ENCODE data around the gene SLC35A5.

DNA sequence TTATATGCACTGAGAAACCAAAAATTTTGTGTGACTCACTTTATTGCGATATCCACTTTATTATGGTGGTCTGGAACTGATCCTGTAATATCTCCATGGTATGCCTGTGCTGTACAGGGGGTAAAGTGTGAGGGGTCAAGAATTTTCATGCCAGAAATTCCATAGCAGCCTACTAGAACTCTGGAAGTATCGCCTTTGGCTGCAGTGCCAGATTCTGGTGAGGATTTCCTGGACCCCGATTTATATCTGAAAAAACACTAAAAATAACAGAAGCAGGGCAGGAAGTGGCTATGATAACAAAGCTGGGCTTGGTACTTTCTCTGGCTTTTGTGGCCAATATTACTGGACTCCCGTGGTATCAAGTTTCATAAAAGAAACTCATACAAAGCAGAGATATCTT, 42.7 kb downstream of the SLC35A5 start:
- TF ChIP-seq, protein P1, sequence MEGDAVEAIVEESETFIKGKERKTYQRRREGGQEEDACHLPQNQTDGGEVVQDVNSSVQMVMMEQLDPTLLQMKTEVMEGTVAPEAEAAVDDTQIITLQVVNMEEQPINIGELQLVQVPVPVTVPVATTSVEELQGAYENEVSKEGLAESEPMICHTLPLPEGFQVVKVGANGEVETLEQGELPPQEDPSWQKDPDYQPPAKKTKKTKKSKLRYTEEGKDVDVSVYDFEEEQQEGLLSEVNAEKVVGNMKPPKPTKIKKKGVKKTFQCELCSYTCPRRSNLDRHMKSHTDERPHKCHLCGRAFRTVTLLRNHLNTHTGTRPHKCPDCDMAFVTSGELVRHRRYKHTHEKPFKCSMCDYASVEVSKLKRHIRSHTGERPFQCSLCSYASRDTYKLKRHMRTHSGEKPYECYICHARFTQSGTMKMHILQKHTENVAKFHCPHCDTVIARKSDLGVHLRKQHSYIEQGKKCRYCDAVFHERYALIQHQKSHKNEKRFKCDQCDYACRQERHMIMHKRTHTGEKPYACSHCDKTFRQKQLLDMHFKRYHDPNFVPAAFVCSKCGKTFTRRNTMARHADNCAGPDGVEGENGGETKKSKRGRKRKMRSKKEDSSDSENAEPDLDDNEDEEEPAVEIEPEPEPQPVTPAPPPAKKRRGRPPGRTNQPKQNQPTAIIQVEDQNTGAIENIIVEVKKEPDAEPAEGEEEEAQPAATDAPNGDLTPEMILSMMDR (conservative IDR thresholded peaks at IDR 0.05): no peak
- no peak for TF ChIP-seq ZFX (IDR thresholded peaks at IDR 0.05)

Measured in C4-2B (cell line).